Esophagus squamous epithelium (tissue), 5 donors: ENCODE measurements around the gene ADPRHL1. TPM values are rescaled to one million over a fixed set of nuclear protein-coding genes. Genes with fewer than 3 reads are reported as not detected.

ENCODE experiments used
- DNase-seq: peaks from one replicate; lab custom pipeline; 2025; lab: John Stamatoyannopoulos, UW
- H3K27ac ChIP-seq, 4 donors: fragments of 200-600 bp; sonication (generic); one replicate each; pipeline ENCODE4 v1.5.1; 2016 to 2019; ENCODE audit warnings: mild to moderate bottlenecking in 1 of 4
- H3K27me3 ChIP-seq, 4 donors: fragments of 200-600 bp; sonication (generic); 1 replicate in 3 of 4; 2 replicates in 1 of 4; pipeline versions ENCODE4 v1.5.1 to v1.6.0; 2017 to 2021; ENCODE audit warnings: antibody characterized with exemption in 1 of 4
- H3K36me3 ChIP-seq, 3 donors: fragments of 200-600 bp; sonication (generic); one replicate each; pipeline ENCODE4 v1.5.1; 2016 to 2019
- H3K4me1 ChIP-seq, 3 donors: fragments of 200-600 bp; sonication (generic); one replicate each; pipeline ENCODE4 v1.5.1; 2017 to 2019
- H3K4me3 ChIP-seq, 4 donors: fragments of 200-600 bp; sonication (generic); 1 replicate in 3 of 4; 2 replicates in 1 of 4; pipeline ENCODE4 v1.5.1; 2016 to 2019; ENCODE audit warnings: mild to moderate bottlenecking in 2 of 4, moderate library complexity in 1 of 4
- H3K9me3 ChIP-seq, 3 donors: fragments of 200-600 bp; sonication (generic); one replicate each; pipeline ENCODE4 v1.5.1; 2016 to 2019
- CTCF ChIP-seq, 6 experiments: fragments of 450-650 bp in 4 of 6; fragments of 200-600 bp in 2 of 6; sonication (generic) in 2 of 6; IDR thresholded peaks; one replicate each; pipeline ENCODE4 v1.5.1; 2016 to 2019; ENCODE audit warnings: antibody characterized with exemption in 6 of 6, mild to moderate bottlenecking in 4 of 6, moderate library complexity in 4 of 6
- POLR2A ChIP-seq, 4 donors: fragments of 450-650 bp; IDR thresholded peaks; one replicate each; pipeline ENCODE4 v1.6.1; 2017; ENCODE audit warnings: antibody characterized with exemption in 4 of 4, mild to moderate bottlenecking in 4 of 4, moderate library complexity in 3 of 4
- WGBS, 2 donors: methylation state at CpG; one replicate each; pipeline ENCODE4 v1.1.5; 2018; 5-methylcytosine and 5-hydroxymethylcytosine counted together
- intact Hi-C: fragments of 100-400 bp; cut with DNase I; formaldehyde crosslinking; loops from one replicate; pipeline ENCODE4 v1.15.0; 2022
- total RNA-seq, 4 donors: library from RNA; depleted of rRNA; stranded (reverse); fragments of >200 nt; gene quantifications; one replicate each; pipeline ENCODE4 v1.1.0, GENCODE V29; 2016
- donor health status: DM: yes; HTN: yes; CAD: no.

ADPRHL1 gene
- total RNA-seq, 4 donors from 2014 or later, result 0.31 to 3.5 (median 2.2) TPM

- Histone ChIP-seq H3K27ac (peak overlapping the region; percentile 5 to 82 (median 78)), H3K4me1 (peaks cover 0 to 37% (median 3%) of the 10 kb centered on the region in 3 donors), H3K27me3 (peaks cover 0 to 29% (median 0%) of the 10 kb centered on the region in 4 donors), H3K4me3 (peak overlapping the region; percentile 35 to 84 (median 59)), H3K9me3 (no peaks in the 10 kb centered on the region), H3K36me3 (peaks cover 0 to 13% (median 0%) of the 10 kb centered on the region in 3 donors)
- WGBS, 2 donors, result 6 to 16% methylated on average over 8 to 17 of the region's 41 CpGs
- intact Hi-C loops, result no loop called here
- TF ChIP-seq CTCF (IDR thresholded peaks at IDR 0.05) (no peak), POLR2A (IDR thresholded peaks at IDR 0.05) (no peak)
- no peak for DNase-seq
These were observed 88.9 kb downstream of the ADPRHL1 start for GRCh38 chr13:113364311-113364889.

GRCh38 chr13:113361406-113361805 lies 91.9 kb downstream of the ADPRHL1 start:
- WGBS, 2 donors, result 43 to 62% methylated on average over 7 of the region's 7 CpGs

GRCh38 chr13:113360446-113360845 lies 92.8 kb downstream of the ADPRHL1 start:
- DNase-seq, result no peak
- H3K36me3 ChIP-seq, result peaks cover 0 to 18% (median 0%) of the 10 kb centered on the region in 3 donors
- peaks cover 0 to 36% (median 3%) of the 10 kb centered on the region in 3 donors for H3K4me1 ChIP-seq
- no peaks in the 10 kb centered on the region for H3K9me3 ChIP-seq
- WGBS, 2 donors, result 82 to 91% methylated on average over 6 of the region's 6 CpGs
- TF ChIP-seq POLR2A (IDR thresholded peaks at IDR 0.05) (no peak), CTCF (IDR thresholded peaks at IDR 0.05) (no peak)
- no peak overlapping the region for H3K4me3 ChIP-seq
- H3K27ac ChIP-seq, result no peak overlapping the region
- intact Hi-C loops, result no loop called here
- peaks cover 0 to 24% (median 0%) of the 10 kb centered on the region in 4 donors for H3K27me3 ChIP-seq

More at GRCh38 chr13:113361406-113361805, 91.9 kb downstream of the ADPRHL1 start:
- intact Hi-C loops, result no loop called here
- Histone ChIP-seq H3K9me3 (no peaks in the 10 kb centered on the region), H3K27me3 (peaks cover 0 to 29% (median 0%) of the 10 kb centered on the region in 4 donors), H3K4me3 (no peak overlapping the region), H3K36me3 (peaks cover 0 to 13% (median 0%) of the 10 kb centered on the region in 3 donors), H3K27ac (no peak overlapping the region), H3K4me1 (peaks cover 0 to 37% (median 3%) of the 10 kb centered on the region in 3 donors)
- DNase-seq, result no peak
- no peak for TF ChIP-seq POLR2A (IDR thresholded peaks at IDR 0.05)
- TF ChIP-seq CTCF (IDR thresholded peaks at IDR 0.05), result no peak

- WGBS, 2 donors, result 87% methylated on average over 10 to 11 of the region's 11 CpGs
- intact Hi-C loops, result no loop called here
- no peak for DNase-seq
- Histone ChIP-seq H3K27me3 (peaks cover 0 to 15% (median 0%) of the 10 kb centered on the region in 4 donors), H3K4me3 (no peak overlapping the region), H3K36me3 (peaks cover 0 to 27% (median 0%) of the 10 kb centered on the region in 3 donors), H3K27ac (no peak overlapping the region), H3K4me1 (peaks cover 0 to 28% (median 3%) of the 10 kb centered on the region in 3 donors), H3K9me3 (no peaks in the 10 kb centered on the region)
- TF ChIP-seq CTCF (IDR thresholded peaks at IDR 0.05), result no peak
- no peak for TF ChIP-seq POLR2A (IDR thresholded peaks at IDR 0.05)
These were observed 93.7 kb downstream of the ADPRHL1 start for GRCh38 chr13:113359571-113359970.

GRCh38 chr13:113358653-113359190 lies 94.6 kb downstream of the ADPRHL1 start:
- no peak for DNase-seq
- H3K9me3 ChIP-seq, result no peaks in the 10 kb centered on the region
- H3K4me1 ChIP-seq, result peaks cover 0 to 24% (median 3%) of the 10 kb centered on the region in 3 donors
- intact Hi-C loops, result no loop called here
- no peak overlapping the region for H3K27ac ChIP-seq
- WGBS, 2 donors, result 50 to 57% methylated on average over 6 of the region's 6 CpGs
- peaks cover 0 to 35% (median 0%) of the 10 kb centered on the region in 3 donors for H3K36me3 ChIP-seq
- H3K27me3 ChIP-seq, result peaks cover 0 to 11% (median 0%) of the 10 kb centered on the region in 4 donors
- no peak for TF ChIP-seq CTCF (IDR thresholded peaks at IDR 0.05)
- TF ChIP-seq POLR2A (IDR thresholded peaks at IDR 0.05), result no peak
- no peak overlapping the region for H3K4me3 ChIP-seq
